Measurements from ENCODE around the gene CD300C. TPM values are rescaled to one million over a fixed set of nuclear protein-coding genes. Genes with fewer than 3 reads are reported as not detected.

Gene CD300C
- total RNA-seq, 1 experiment from 2014 or later, result not detected

- Mint-ChIP-seq H3K27me3 (ENCODE audit: low read depth) (peaks cover 5% of the 10 kb centered on the region), H3K4me1 (no peaks in the 10 kb centered on the region), H3K9me3 (no peaks in the 10 kb centered on the region), H3K4me3 (no peak overlapping the region), H3K36me3 (no peaks in the 10 kb centered on the region), H3K27ac (0 out of 2 replicates have a peak overlapping the region, but pooled peaks have one; percentile 13)
- ATAC-seq, result no peak
- ChIA-PET POLR2A (no interaction called here), CTCF (no interaction called here)
- DNase-seq (ENCODE audit: low spot score), result no peak
- TF ChIP-seq SMAD4 (CRISPR knock-in tag; IDR thresholded peaks at IDR 0.05) (no peak), TEAD4 (CRISPR knock-in tag; IDR thresholded peaks at IDR 0.05) (no peak), HMGXB4 (CRISPR knock-in tag; IDR thresholded peaks at IDR 0.05) (no peak), TEAD1 (CRISPR knock-in tag; IDR thresholded peaks at IDR 0.05) (no peak)
Observed at GRCh38 chr17:74542166-74542565, 3.7 kb downstream of the CD300C start.

- Mint-ChIP-seq H3K4me1 (no peaks in the 10 kb centered on the region), H3K27ac (no peak overlapping the region), H3K27me3 (ENCODE audit: low read depth) (peaks cover 5% of the 10 kb centered on the region), H3K4me3 (no peak overlapping the region), H3K9me3 (no peaks in the 10 kb centered on the region), H3K36me3 (no peaks in the 10 kb centered on the region)
- CTCF ChIA-PET, result no interaction called here
- ATAC-seq (no peak), DNase-seq (ENCODE audit: low spot score) (no peak)
- POLR2A ChIA-PET, result no interaction called here
- TF ChIP-seq CREM (CRISPR knock-in tag; IDR thresholded peaks at IDR 0.05) (no peak), ZNF219 (CRISPR knock-in tag; IDR thresholded peaks at IDR 0.05; ENCODE audit: borderline replicate concordance) (no peak), ESRRA (CRISPR knock-in tag; IDR thresholded peaks at IDR 0.05; ENCODE audit: borderline replicate concordance) (no peak), FOXK1 (CRISPR knock-in tag; IDR thresholded peaks at IDR 0.05) (no peak), E2F1 (CRISPR knock-in tag; IDR thresholded peaks at IDR 0.05) (no peak), ZNF396 (CRISPR knock-in tag; IDR thresholded peaks at IDR 0.05; ENCODE audit: borderline replicate concordance) (no peak), ZSCAN18 (CRISPR knock-in tag; IDR thresholded peaks at IDR 0.05) (no peak), NFE2L1 (CRISPR knock-in tag; IDR thresholded peaks at IDR 0.05) (no peak)
Observed at GRCh38 chr17:74541176-74542111, 4.5 kb downstream of the CD300C start.

GRCh38 chr17:74539281-74539820, 6.6 kb downstream of the CD300C start:
- ATAC-seq (no peak), DNase-seq (ENCODE audit: low spot score) (no peak)
- H3K27me3 Mint-ChIP-seq (ENCODE audit: low read depth), result peaks cover 5% of the 10 kb centered on the region
- CTCF ChIA-PET, result interaction anchor here (0.6 kb wide), 1 partner anchor 118 kb away, joined by 4 read pairs; no protein-coding TSS in a partner anchor
- no peak for TF ChIP-seq RORB (CRISPR knock-in tag; IDR thresholded peaks at IDR 0.05)
- peak; percentile 43; the same call in 1 of the 2 replicates for TF ChIP-seq PRDM15 (CRISPR knock-in tag; IDR thresholded peaks at IDR 0.05)
- H3K4me3 Mint-ChIP-seq, result no peak overlapping the region
- H3K27ac Mint-ChIP-seq, result no peak overlapping the region
- POLR2A ChIA-PET, result no interaction called here
- H3K4me1 Mint-ChIP-seq, result no peaks in the 10 kb centered on the region
- H3K36me3 Mint-ChIP-seq, result no peaks in the 10 kb centered on the region
- no peaks in the 10 kb centered on the region for H3K9me3 Mint-ChIP-seq

Measured in WTC11 (cell line).